CD4-positive, alpha-beta T cell (primary cell): ENCODE measurements around the gene SLC38A10. TPM values are rescaled to one million over a fixed set of nuclear protein-coding genes. Genes with fewer than 3 reads are reported as not detected.
A peak's percentile ranks its signal among the peaks of the same experiment; 100 is the strongest.

ENCODE experiments used
- ATAC-seq: fragments of 200-7000 bp; cut with Tn5 transposase; one replicate; pipeline ENCODE4 v1.10.0; 2022; ENCODE audit warnings: mild to moderate bottlenecking; ENCODE audit not compliant: poor library complexity
- CTCF ChIA-PET: fragments of 350-600 bp; sonication (Branson Sonifier 250); formaldehyde crosslinking; loops from one replicate; lab custom pipeline; 2021; ENCODE audit warnings: antibody characterized with exemption, inconsistent platforms; lab: Charles Lee
- POLR2A ChIA-PET: fragments of 350-600 bp; sonication (Branson Sonifier 250); formaldehyde crosslinking; loops from one replicate; lab custom pipeline; 2021; ENCODE audit warnings: antibody characterized with exemption, inconsistent platforms; lab: Charles Lee
- DNase-seq, 14 experiments: peaks; one replicate each; pipeline ENCODE4 v3.0.0-alpha.2; 2013 to 2020; ENCODE audit warnings: mixed read lengths in 2 of 14
- H3K27ac ChIP-seq, 2 donors: one replicate each; pipeline versions ENCODE4 v1.5.1 to v1.7.0; 2013; ENCODE audit warnings: low read length in 2 of 2, low read depth in 1 of 2, mild to moderate bottlenecking in 1 of 2
- H3K27me3 ChIP-seq, 2 experiments: 1 replicate in 1 of 2; 2 replicates in 1 of 2; pipeline versions ENCODE4 v1.6.1 to v1.7.0; 2013; ENCODE audit warnings: low read length in 2 of 2, control low read depth in 1 of 2, mild to moderate bottlenecking in 1 of 2, moderate library complexity in 1 of 2; ENCODE audit not compliant: insufficient read depth in 2 of 2, control insufficient read depth in 1 of 2
- H3K36me3 ChIP-seq: one replicate; pipeline ENCODE4 v1.6.1; 2013; ENCODE audit warnings: low read length, control low read depth; ENCODE audit not compliant: insufficient read depth
- H3K4me1 ChIP-seq: one replicate; pipeline ENCODE4 v1.6.1; 2013; ENCODE audit warnings: low read length, control low read depth; ENCODE audit not compliant: insufficient read depth
- H3K4me3 ChIP-seq: one replicate; pipeline ENCODE4 v1.5.1; 2013; ENCODE audit warnings: mild to moderate bottlenecking, low read length, moderate library complexity
- H3K9me3 ChIP-seq, 2 experiments: 1 replicate in 1 of 2; 2 replicates in 1 of 2; pipeline versions ENCODE4 v1.6.1 to v1.7.0; 2013; ENCODE audit warnings: low read length in 2 of 2, mild to moderate bottlenecking in 2 of 2, control low read depth in 1 of 2, moderate library complexity in 1 of 2; ENCODE audit not compliant: control insufficient read depth in 1 of 2, insufficient read depth in 1 of 2
- H3K27ac Mint-ChIP-seq: one replicate; pipeline ENCODE4 v1.8.0; 2020; ENCODE audit warnings: mixed read lengths
- H3K27me3 Mint-ChIP-seq: one replicate; pipeline ENCODE4 v1.8.0; 2021; ENCODE audit warnings: mixed read lengths
- H3K36me3 Mint-ChIP-seq: one replicate; pipeline ENCODE4 v1.8.0; 2021; ENCODE audit warnings: low read depth, mixed read lengths
- H3K4me1 Mint-ChIP-seq: one replicate; pipeline ENCODE4 v1.8.0; 2021; ENCODE audit warnings: low read depth, mixed read lengths
- H3K4me3 Mint-ChIP-seq: one replicate; pipeline ENCODE4 v1.8.0; 2020; ENCODE audit warnings: mild to moderate bottlenecking, mixed read lengths
- H3K9me3 Mint-ChIP-seq: one replicate; pipeline ENCODE4 v1.8.0; 2020; ENCODE audit warnings: mixed read lengths
- CTCF ChIP-seq: fragments of 200-600 bp; IDR thresholded peaks from one replicate; pipeline ENCODE4 v1.8.0; 2022; ENCODE audit warnings: antibody characterized with exemption, mild to moderate bottlenecking
- intact Hi-C, 2 experiments: fragments of 100-400 bp; cut with DNase I in 1 of 2; cut with micrococcal nuclease in 1 of 2; formaldehyde crosslinking; loops; one replicate each; pipeline versions ENCODE4 v1.15.1 to v1.9.0; 2023 to 2025; cut with DNase I, micrococcal nuclease
- total RNA-seq, 174 experiments: library from RNA in 2 of 174; stranded (reverse) in 2 of 174; gene quantifications; one replicate each; pipeline ENCODE4 v1.2.3 and lab custom pipeline; 2021 to 2026

Gene SLC38A10
- total RNA-seq, 2 experiments from 2014 or later: 22.8 to 26.4 TPM

DNA sequence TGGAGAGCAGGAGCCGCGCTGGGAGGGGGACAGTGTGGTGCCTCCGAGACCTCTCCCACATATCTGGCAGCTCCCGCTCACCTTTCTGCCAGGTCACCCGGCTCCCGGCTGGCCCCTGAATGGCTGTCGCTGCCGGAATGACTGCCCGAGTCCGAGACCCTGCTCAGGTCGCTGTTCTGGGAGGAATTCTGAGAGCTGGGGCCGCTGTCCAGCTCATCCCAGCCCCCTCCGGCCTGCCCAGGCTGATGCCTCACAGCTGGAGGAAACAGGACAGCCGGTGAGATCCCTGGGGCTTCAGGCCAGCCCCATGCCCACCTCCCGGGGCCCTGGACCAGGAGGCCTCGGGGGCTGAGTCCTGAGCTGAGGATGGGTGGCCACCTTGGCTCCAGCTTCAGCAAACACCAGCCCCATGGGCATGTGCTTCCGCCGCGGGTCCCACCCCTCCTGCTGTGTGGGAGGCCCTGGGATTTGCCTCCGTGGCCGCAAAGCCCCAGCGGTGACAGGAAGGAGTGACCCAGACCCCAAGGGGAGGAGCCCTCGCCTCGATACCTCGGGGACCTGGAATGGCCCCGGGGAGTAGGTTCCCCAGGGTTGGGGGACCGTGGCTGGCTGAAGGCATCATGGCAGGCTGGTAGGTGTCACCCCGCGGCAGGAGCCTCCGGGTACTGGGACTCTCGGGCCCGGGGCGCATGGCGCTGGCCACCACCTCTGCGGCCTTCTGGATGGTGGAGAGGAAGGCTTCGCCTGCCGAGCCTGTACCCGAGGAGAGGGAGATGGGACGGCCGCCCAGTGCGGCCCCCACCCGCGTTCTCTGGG is 63.1 kb downstream of the SLC38A10 start:
- ATAC-seq (no peak), DNase-seq (peak in 1 of 14 experiments; percentile 30)
- Mint-ChIP-seq H3K4me1 (peaks cover 19% of the 10 kb centered on the region), H3K27ac (no peak overlapping the region), H3K27me3 (no peaks in the 10 kb centered on the region), H3K4me3 (no peak overlapping the region), H3K9me3 (no peaks in the 10 kb centered on the region), H3K36me3 (peaks cover 37% of the 10 kb centered on the region)
- Histone ChIP-seq H3K27me3 (no peaks in the 10 kb centered on the region), H3K36me3 (peaks cover 50% of the 10 kb centered on the region), H3K4me1 (peaks cover 15% of the 10 kb centered on the region), H3K4me3 (no peak overlapping the region), H3K9me3 (no peaks in the 10 kb centered on the region), H3K27ac (no peak overlapping the region)
- intact Hi-C loops: no loop called here
- ChIA-PET CTCF (no interaction called here), POLR2A (no interaction called here)
- no peak for TF ChIP-seq CTCF

- Histone ChIP-seq H3K9me3 (no peaks in the 10 kb centered on the region), H3K4me3 (no peak overlapping the region), H3K27me3 (no peaks in the 10 kb centered on the region), H3K36me3 (peaks cover 50% of the 10 kb centered on the region), H3K4me1 (peaks cover 7% of the 10 kb centered on the region), H3K27ac (no peak overlapping the region)
- peaks cover 19% of the 10 kb centered on the region for H3K4me1 Mint-ChIP-seq
- TF ChIP-seq CTCF: no peak
- H3K27me3 Mint-ChIP-seq: no peaks in the 10 kb centered on the region
- H3K36me3 Mint-ChIP-seq: peaks cover 37% of the 10 kb centered on the region
- ATAC-seq (no peak), DNase-seq (no peak)
- H3K4me3 Mint-ChIP-seq: peak overlapping the region; percentile 42
- no peaks in the 10 kb centered on the region for H3K9me3 Mint-ChIP-seq
- H3K27ac Mint-ChIP-seq: peak overlapping the region; percentile 34
- ChIA-PET POLR2A (no interaction called here), CTCF (no interaction called here)
- intact Hi-C loops: no loop called here
These were observed 63.9 kb downstream of the SLC38A10 start for GRCh38 chr17:81231121-81231645.

- DNase-seq: peak in 2 of 14 experiments; percentile 17 to 41
- POLR2A ChIA-PET: interaction anchor here (1.4 kb wide), 1 partner anchor 8 kb away, joined by 4 read pairs; the partner anchor contains the start of gene TEPSIN
- no peak overlapping the region for H3K4me3 Mint-ChIP-seq
These were observed 64.9 kb downstream of the SLC38A10 start for GRCh38 chr17:81230043-81230820.

More at GRCh38 chr17:81230043-81230820, 64.9 kb downstream of the SLC38A10 start:
- no peak for ATAC-seq
- H3K27ac ChIP-seq: no peak overlapping the region
- H3K27me3 Mint-ChIP-seq: no peaks in the 10 kb centered on the region
- peaks cover 36% of the 10 kb centered on the region for H3K36me3 Mint-ChIP-seq
- no peaks in the 10 kb centered on the region for H3K27me3 ChIP-seq
- H3K4me3 ChIP-seq: no peak overlapping the region
- intact Hi-C loops: no loop called here
- peaks cover 19% of the 10 kb centered on the region for H3K4me1 Mint-ChIP-seq
- no peaks in the 10 kb centered on the region for H3K9me3 Mint-ChIP-seq
- H3K27ac Mint-ChIP-seq: no peak overlapping the region
- H3K4me1 ChIP-seq: no peaks in the 10 kb centered on the region
- CTCF ChIA-PET: no interaction called here
- TF ChIP-seq CTCF: no peak
- no peaks in the 10 kb centered on the region for H3K9me3 ChIP-seq
- H3K36me3 ChIP-seq: peaks cover 43% of the 10 kb centered on the region
